Endothelial cell of hepatic sinusoid (primary cell): ENCODE results near the gene ADAMTS8.

Source experiments
- in situ Hi-C: cut with HindIII; loops from 2 replicates; pipeline ENCODE4 v1.10.0; 2017; ENCODE audit warnings: low sequenced_read_pairs

ADAMTS8 gene

GRCh38 chr11:130462101-130462885, 33.9 kb upstream of the ADAMTS8 start:
- in situ Hi-C loops = no loop called here

- in situ Hi-C loops = no loop called here
Observed at GRCh38 chr11:130459521-130459920, 31.1 kb upstream of the ADAMTS8 start.

- in situ Hi-C loops = no loop called here
Observed at GRCh38 chr11:130458410-130458729, 30.0 kb upstream of the ADAMTS8 start.

- in situ Hi-C loops = no loop called here
Observed at GRCh38 chr11:130457623-130458409, 29.4 kb upstream of the ADAMTS8 start.

GRCh38 chr11:130456286-130456685, 27.9 kb upstream of the ADAMTS8 start:
- in situ Hi-C loops = no loop called here

- in situ Hi-C loops = no loop called here
Observed at GRCh38 chr11:130455483-130456127, 27.2 kb upstream of the ADAMTS8 start.

GRCh38 chr11:130454491-130455252, 26.3 kb upstream of the ADAMTS8 start:
- in situ Hi-C loops = no loop called here

- in situ Hi-C loops = no loop called here
Observed at GRCh38 chr11:130452940-130453339, 24.5 kb upstream of the ADAMTS8 start.

GRCh38 chr11:130452176-130452575, 23.8 kb upstream of the ADAMTS8 start:
- in situ Hi-C loops = no loop called here

GRCh38 chr11:130451231-130452019, 23.0 kb upstream of the ADAMTS8 start:
- in situ Hi-C loops = no loop called here

- in situ Hi-C loops = no loop called here
Observed at GRCh38 chr11:130449996-130450769, 21.8 kb upstream of the ADAMTS8 start.

- in situ Hi-C loops = no loop called here
Observed at GRCh38 chr11:130449310-130449990, 21.0 kb upstream of the ADAMTS8 start.

- in situ Hi-C loops = no loop called here
Observed at GRCh38 chr11:130448416-130449309, 20.3 kb upstream of the ADAMTS8 start, which contains the start of gene ADAMTS15. TSS of gene ADAMTS15 (plus strand) at chr11:130448645. CDS start at chr11:130448974, 329 bp downstream.

- in situ Hi-C loops = no loop called here
Observed at GRCh38 chr11:130448039-130448415, 19.6 kb upstream of the ADAMTS8 start.

GRCh38 chr11:130445788-130446187, 17.4 kb upstream of the ADAMTS8 start:
- in situ Hi-C loops = no loop called here

GRCh38 chr11:130442737-130443136, 14.3 kb upstream of the ADAMTS8 start:
- in situ Hi-C loops = no loop called here

- in situ Hi-C loops = no loop called here
Observed at GRCh38 chr11:130441719-130442118, 13.3 kb upstream of the ADAMTS8 start.

- in situ Hi-C loops = no loop called here
Observed at GRCh38 chr11:130439876-130440275, 11.5 kb upstream of the ADAMTS8 start.
